Measurements from ENCODE around the gene DAAM2.

The DAAM2 gene

GRCh38 chr6:39913391-39913916 lies 121.3 kb downstream of the DAAM2 start:
- no peak for DNase-seq

- DNase-seq: no peak
Observed at GRCh38 chr6:39914239-39914638, 122.1 kb downstream of the DAAM2 start.

GRCh38 chr6:39915866-39916265 lies 123.7 kb downstream of the DAAM2 start:
- DNase-seq: no peak

- DNase-seq: no peak
Observed at GRCh38 chr6:39917329-39917728, 125.2 kb downstream of the DAAM2 start.

- no peak for DNase-seq
Observed at GRCh38 chr6:39917981-39918380, 125.8 kb downstream of the DAAM2 start.

- no peak for DNase-seq
Observed at GRCh38 chr6:39918831-39919230, 126.7 kb downstream of the DAAM2 start.

GRCh38 chr6:39920157-39920556 lies 128.0 kb downstream of the DAAM2 start:
- DNase-seq: no peak

- DNase-seq: no peak
Observed at GRCh38 chr6:39922821-39923220, 130.6 kb downstream of the DAAM2 start.

- no peak for DNase-seq
Observed at GRCh38 chr6:39923394-39923793, 131.2 kb downstream of the DAAM2 start.

- DNase-seq: no peak
Observed at GRCh38 chr6:39923861-39924260, 131.7 kb downstream of the DAAM2 start.

- no peak for DNase-seq
Observed at GRCh38 chr6:39924283-39924682, 132.1 kb downstream of the DAAM2 start.

- no peak for DNase-seq
Observed at GRCh38 chr6:39925191-39925930, 133.2 kb downstream of the DAAM2 start.

- no peak for DNase-seq
Observed at GRCh38 chr6:39925931-39926290, 133.7 kb downstream of the DAAM2 start.

GRCh38 chr6:39926668-39927067 lies 134.5 kb downstream of the DAAM2 start:
- no peak for DNase-seq

GRCh38 chr6:39927159-39927558 lies 135.0 kb downstream of the DAAM2 start:
- no peak for DNase-seq

- no peak for DNase-seq
Observed at GRCh38 chr6:39929039-39929732, 137.0 kb downstream of the DAAM2 start.

GRCh38 chr6:39929733-39930461 lies 137.7 kb downstream of the DAAM2 start:
- DNase-seq: no peak

GRCh38 chr6:39930540-39930939 lies 138.4 kb downstream of the DAAM2 start:
- no peak for DNase-seq

- no peak for DNase-seq
Observed at GRCh38 chr6:39931607-39932006, 139.4 kb downstream of the DAAM2 start.

GRCh38 chr6:39932386-39932910 lies 140.3 kb downstream of the DAAM2 start:
- no peak for DNase-seq

- no peak for DNase-seq
Observed at GRCh38 chr6:39933669-39934130, 141.5 kb downstream of the DAAM2 start.

GRCh38 chr6:39934131-39934757 lies 142.1 kb downstream of the DAAM2 start, which contains the start of gene MOCS1:
Gene MOCS1, minus strand, starts transcription at chr6:39934462. Its CDS starts 45 bp downstream, at chr6:39934417.
- no peak for DNase-seq

- DNase-seq: no peak
Observed at GRCh38 chr6:39935241-39935640, 143.1 kb downstream of the DAAM2 start.
